HepG2 (cell line): ENCODE results near the gene TMED3. TPM values are rescaled to one million over a fixed set of nuclear protein-coding genes. Genes with fewer than 3 reads are reported as not detected.

Experiments
- ARID2 ChIP-seq: sonication (generic); formaldehyde crosslinking; IDR thresholded peaks from 2 replicates; pipeline ENCODE4 v1.8.1; 2022; ENCODE audit warnings: mild to moderate bottlenecking, missing genetic modification reagents, borderline replicate concordance
- CCDC6 ChIP-seq: sonication (generic); formaldehyde crosslinking; IDR thresholded peaks from 2 replicates; pipeline ENCODE4 v1.8.1; 2022; ENCODE audit warnings: mild to moderate bottlenecking, missing genetic modification reagents, moderate library complexity
- FOXC1 ChIP-seq: sonication (generic); formaldehyde crosslinking; IDR thresholded peaks from 2 replicates; pipeline ENCODE4 v1.8.0; 2022; ENCODE audit warnings: mild to moderate bottlenecking, missing genetic modification reagents, borderline replicate concordance
- GTF3A ChIP-seq: sonication (generic); formaldehyde crosslinking; conservative IDR thresholded peaks from 2 replicates; pipeline ENCODE4 v1.4.0; 2020; ENCODE audit warnings: mild to moderate bottlenecking, missing genetic modification reagents
- KLF11 ChIP-seq: IDR thresholded peaks from 2 replicates; pipeline ENCODE4 v1.6.1; 2016; ENCODE audit warnings: missing compliant biosample characterization
- NFATC3 ChIP-seq: sonication (generic); formaldehyde crosslinking; IDR thresholded peaks from 2 replicates; pipeline ENCODE4 v1.5.1; 2020; ENCODE audit warnings: mild to moderate bottlenecking, missing genetic modification reagents
- NR2F2 ChIP-seq: IDR thresholded peaks from 2 replicates; pipeline ENCODE4 v1.6.1; 2012; ENCODE audit warnings: low read depth, inconsistent platforms, borderline replicate concordance
- TCF7 ChIP-seq: sonication (generic); IDR thresholded peaks from 2 replicates; pipeline ENCODE4 v1.6.1; 2016; ENCODE audit warnings: antibody characterized with exemption, low read depth
- YY1 ChIP-seq: IDR thresholded peaks from 2 replicates; pipeline ENCODE4 v1.6.1; 2011; ENCODE audit warnings: low read length, low read depth, moderate library complexity, mild to moderate bottlenecking; ENCODE audit not compliant: insufficient read depth, insufficient replicate concordance
- polyA plus RNA-seq, 8 experiments: library from polyadenylated mRNA; depleted of rRNA in 3 of 8; stranded (reverse) in 7 of 8; unstranded in 1 of 8; fragments of >200 nt; fragmentation: Illumina TruSeq in 4 of 8; extraction: Trizol in 4 of 8; gene quantifications; 2 replicates each; pipeline versions ENCODE4 v1.2.1 to v1.2.3, GENCODE V29; 2011 to 2016; ENCODE audit warnings: low read depth in 4 of 8, missing spikeins in 1 of 8, mixed read lengths in 1 of 8; ENCODE audit not compliant: insufficient read depth in 1 of 8
- total RNA-seq, 5 experiments: library from RNA; depleted of rRNA; stranded (reverse); fragments of >200 nt; fragmentation: Illumina TruSeq; extraction: Trizol; gene quantifications; 2 replicates each; pipeline ENCODE4 v1.2.3, GENCODE V29; 2016; ENCODE audit warnings: low read depth in 1 of 5
- TF ChIP-seq, protein P1 (sequence below): sonication (generic); formaldehyde crosslinking; IDR thresholded peaks from 2 replicates; pipeline ENCODE4 v1.4.0; 2020; ENCODE audit warnings: missing genetic modification reagents
- TF ChIP-seq, protein P2 (sequence below): sonication (generic); formaldehyde crosslinking; IDR thresholded peaks from one replicate; pipeline ENCODE4 v1.5.1; 2020; ENCODE audit warnings: mild to moderate bottlenecking, missing genetic modification reagents; ENCODE audit errors: not compliant biosample characterization
- TF ChIP-seq, protein P3 (sequence below): sonication (generic); formaldehyde crosslinking; IDR thresholded peaks from 2 replicates; pipeline ENCODE4 v1.8.1; 2023; ENCODE audit warnings: missing genetic modification reagents, mild to moderate bottlenecking, borderline replicate concordance
- TF ChIP-seq, protein P4 (sequence below): sonication (generic); formaldehyde crosslinking; IDR thresholded peaks from 2 replicates; pipeline ENCODE4 v1.5.1; 2020; ENCODE audit warnings: missing genetic modification reagents, mild to moderate bottlenecking, borderline replicate concordance

The TMED3 gene
- total and polyA plus RNA-seq, 2 of the 13 experiments (the other 11 are each of a cell fraction or from before 2014, with no cell fraction given) = 125 to 155 TPM

DNA sequence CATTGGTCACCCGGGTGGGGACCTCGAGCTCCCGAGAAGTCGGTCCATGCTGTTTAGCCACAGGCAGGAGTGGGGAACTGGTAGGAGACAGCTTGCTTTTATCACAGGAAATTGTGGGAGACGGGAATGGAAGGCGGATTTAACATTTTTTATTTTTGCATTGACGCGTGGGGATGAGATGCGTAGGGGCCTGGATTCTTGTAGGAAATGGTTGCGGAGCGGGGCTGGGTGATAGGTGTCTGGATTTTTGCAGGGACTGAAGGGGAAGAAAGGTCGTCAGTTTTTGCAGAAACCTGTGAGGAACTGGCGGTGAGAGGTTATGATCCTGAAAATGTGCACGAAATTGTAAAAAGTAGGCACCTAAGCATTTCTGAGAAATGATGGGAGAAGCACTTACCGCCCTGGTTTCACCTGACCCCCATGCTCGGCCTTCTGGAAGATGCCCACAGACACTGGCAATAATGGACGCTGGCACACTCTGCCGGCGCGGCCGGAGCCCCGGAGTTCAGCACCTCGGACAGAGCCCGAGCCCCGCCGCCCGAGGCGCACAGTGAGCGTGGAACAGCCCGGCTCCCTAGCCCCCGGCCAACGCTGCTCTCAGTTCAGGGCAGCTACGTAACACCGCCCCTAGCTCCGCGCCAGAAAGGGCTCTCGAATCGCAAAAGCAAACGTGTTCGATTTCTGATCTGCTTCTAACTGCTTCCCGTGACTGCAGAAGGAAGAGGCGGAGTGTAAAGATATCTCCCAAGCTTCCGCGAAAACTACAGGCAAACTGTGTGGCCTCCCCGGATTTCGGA is 27.5 kb upstream of the TMED3 start (continued):
- TF ChIP-seq, protein P1, sequence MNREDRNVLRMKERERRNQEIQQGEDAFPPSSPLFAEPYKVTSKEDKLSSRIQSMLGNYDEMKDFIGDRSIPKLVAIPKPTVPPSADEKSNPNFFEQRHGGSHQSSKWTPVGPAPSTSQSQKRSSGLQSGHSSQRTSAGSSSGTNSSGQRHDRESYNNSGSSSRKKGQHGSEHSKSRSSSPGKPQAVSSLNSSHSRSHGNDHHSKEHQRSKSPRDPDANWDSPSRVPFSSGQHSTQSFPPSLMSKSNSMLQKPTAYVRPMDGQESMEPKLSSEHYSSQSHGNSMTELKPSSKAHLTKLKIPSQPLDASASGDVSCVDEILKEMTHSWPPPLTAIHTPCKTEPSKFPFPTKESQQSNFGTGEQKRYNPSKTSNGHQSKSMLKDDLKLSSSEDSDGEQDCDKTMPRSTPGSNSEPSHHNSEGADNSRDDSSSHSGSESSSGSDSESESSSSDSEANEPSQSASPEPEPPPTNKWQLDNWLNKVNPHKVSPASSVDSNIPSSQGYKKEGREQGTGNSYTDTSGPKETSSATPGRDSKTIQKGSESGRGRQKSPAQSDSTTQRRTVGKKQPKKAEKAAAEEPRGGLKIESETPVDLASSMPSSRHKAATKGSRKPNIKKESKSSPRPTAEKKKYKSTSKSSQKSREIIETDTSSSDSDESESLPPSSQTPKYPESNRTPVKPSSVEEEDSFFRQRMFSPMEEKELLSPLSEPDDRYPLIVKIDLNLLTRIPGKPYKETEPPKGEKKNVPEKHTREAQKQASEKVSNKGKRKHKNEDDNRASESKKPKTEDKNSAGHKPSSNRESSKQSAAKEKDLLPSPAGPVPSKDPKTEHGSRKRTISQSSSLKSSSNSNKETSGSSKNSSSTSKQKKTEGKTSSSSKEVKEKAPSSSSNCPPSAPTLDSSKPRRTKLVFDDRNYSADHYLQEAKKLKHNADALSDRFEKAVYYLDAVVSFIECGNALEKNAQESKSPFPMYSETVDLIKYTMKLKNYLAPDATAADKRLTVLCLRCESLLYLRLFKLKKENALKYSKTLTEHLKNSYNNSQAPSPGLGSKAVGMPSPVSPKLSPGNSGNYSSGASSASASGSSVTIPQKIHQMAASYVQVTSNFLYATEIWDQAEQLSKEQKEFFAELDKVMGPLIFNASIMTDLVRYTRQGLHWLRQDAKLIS (CRISPR knock-in tag) = no peak
- TF ChIP-seq FOXC1 (CRISPR knock-in tag) (no peak; the same call in 1 of the 2 replicates), KLF11 (CRISPR knock-in tag) (0 out of 2 replicates have a peak, but pooled peaks have one; percentile 45), NR2F2 (no peak), ARID2 (no peak), YY1 (no peak), GTF3A (CRISPR knock-in tag) (no peak), NFATC3 (CRISPR knock-in tag) (no peak), CCDC6 (CRISPR knock-in tag) (no peak), TCF7 (no peak)
- TF ChIP-seq, protein P2, sequence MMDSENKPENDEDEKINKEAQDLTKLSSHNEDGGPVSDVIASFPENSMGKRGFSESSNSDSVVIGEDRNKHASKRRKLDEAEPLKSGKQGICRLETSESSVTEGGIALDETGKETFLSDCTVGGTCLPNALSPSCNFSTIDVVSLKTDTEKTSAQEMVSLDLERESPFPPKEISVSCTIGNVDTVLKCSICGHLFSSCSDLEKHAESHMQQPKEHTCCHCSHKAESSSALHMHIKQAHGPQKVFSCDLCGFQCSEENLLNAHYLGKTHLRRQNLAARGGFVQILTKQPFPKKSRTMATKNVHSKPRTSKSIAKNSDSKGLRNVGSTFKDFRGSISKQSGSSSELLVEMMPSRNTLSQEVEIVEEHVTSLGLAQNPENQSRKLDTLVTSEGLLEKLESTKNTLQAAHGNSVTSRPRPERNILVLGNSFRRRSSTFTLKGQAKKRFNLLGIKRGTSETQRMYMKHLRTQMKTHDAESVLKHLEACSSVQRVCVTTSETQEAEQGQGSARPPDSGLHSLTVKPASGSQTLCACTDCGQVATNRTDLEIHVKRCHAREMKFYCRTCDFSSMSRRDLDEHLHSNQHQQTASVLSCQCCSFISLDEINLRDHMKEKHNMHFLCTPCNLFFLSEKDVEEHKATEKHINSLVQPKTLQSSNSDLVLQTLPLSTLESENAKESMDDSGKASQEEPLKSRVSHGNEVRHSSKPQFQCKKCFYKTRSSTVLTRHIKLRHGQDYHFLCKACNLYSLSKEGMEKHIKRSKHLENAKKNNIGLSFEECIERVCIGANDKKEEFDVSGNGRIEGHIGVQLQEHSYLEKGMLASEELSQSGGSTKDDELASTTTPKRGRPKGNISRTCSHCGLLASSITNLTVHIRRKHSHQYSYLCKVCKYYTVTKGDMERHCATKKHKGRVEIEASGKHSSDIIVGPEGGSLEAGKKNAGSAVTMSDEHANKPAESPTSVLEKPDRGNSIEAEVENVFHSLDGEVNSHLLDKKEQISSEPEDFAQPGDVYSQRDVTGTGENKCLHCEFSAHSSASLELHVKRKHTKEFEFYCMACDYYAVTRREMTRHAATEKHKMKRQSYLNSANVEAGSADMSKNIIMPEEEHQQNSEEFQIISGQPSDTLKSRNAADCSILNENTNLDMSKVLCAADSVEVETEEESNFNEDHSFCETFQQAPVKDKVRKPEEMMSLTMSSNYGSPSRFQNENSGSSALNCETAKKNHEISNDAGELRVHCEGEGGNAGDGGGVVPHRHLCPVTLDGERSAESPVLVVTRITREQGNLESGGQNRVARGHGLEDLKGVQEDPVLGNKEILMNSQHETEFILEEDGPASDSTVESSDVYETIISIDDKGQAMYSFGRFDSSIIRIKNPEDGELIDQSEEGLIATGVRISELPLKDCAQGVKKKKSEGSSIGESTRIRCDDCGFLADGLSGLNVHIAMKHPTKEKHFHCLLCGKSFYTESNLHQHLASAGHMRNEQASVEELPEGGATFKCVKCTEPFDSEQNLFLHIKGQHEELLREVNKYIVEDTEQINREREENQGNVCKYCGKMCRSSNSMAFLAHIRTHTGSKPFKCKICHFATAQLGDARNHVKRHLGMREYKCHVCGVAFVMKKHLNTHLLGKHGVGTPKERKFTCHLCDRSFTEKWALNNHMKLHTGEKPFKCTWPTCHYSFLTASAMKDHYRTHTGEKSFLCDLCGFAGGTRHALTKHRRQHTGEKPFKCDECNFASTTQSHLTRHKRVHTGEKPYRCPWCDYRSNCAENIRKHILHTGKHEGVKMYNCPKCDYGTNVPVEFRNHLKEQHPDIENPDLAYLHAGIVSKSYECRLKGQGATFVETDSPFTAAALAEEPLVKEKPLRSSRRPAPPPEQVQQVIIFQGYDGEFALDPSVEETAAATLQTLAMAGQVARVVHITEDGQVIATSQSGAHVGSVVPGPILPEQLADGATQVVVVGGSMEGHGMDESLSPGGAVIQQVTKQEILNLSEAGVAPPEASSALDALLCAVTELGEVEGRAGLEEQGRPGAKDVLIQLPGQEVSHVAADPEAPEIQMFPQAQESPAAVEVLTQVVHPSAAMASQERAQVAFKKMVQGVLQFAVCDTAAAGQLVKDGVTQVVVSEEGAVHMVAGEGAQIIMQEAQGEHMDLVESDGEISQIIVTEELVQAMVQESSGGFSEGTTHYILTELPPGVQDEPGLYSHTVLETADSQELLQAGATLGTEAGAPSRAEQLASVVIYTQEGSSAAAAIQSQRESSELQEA = no peak
- TF ChIP-seq, protein P3, sequence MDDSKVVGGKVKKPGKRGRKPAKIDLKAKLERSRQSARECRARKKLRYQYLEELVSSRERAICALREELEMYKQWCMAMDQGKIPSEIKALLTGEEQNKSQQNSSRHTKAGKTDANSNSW (CRISPR knock-in tag) = no peak
- TF ChIP-seq, protein P4, sequence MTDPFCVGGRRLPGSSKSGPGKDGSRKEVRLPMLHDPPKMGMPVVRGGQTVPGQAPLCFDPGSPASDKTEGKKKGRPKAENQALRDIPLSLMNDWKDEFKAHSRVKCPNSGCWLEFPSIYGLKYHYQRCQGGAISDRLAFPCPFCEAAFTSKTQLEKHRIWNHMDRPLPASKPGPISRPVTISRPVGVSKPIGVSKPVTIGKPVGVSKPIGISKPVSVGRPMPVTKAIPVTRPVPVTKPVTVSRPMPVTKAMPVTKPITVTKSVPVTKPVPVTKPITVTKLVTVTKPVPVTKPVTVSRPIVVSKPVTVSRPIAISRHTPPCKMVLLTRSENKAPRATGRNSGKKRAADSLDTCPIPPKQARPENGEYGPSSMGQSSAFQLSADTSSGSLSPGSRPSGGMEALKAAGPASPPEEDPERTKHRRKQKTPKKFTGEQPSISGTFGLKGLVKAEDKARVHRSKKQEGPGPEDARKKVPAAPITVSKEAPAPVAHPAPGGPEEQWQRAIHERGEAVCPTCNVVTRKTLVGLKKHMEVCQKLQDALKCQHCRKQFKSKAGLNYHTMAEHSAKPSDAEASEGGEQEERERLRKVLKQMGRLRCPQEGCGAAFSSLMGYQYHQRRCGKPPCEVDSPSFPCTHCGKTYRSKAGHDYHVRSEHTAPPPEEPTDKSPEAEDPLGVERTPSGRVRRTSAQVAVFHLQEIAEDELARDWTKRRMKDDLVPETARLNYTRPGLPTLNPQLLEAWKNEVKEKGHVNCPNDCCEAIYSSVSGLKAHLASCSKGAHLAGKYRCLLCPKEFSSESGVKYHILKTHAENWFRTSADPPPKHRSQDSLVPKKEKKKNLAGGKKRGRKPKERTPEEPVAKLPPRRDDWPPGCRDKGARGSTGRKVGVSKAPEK (CRISPR knock-in tag) = no peak
